ENCODE measurements around the gene PVALEF. TPM values are rescaled to one million over a fixed set of nuclear protein-coding genes. Genes with fewer than 3 reads are reported as not detected.

Gene PVALEF
- total and polyA plus RNA-seq, 2 donors, result not detected

- no peak for DNase-seq (ENCODE audit: extremely low spot score)
- Histone ChIP-seq H3K27ac (ENCODE audit: low read depth) (no peak overlapping the region), H3K4me1 (ENCODE audit: insufficient read depth) (no peaks in the 10 kb centered on the region), H3K36me3 (ENCODE audit: insufficient read depth) (no peaks in the 10 kb centered on the region), H3K4me3 (ENCODE audit: low read depth, low read length) (no peak overlapping the region)
- 93% methylated on average over 49 of the region's 49 CpGs for WGBS
These were observed 15.8 kb downstream of the PVALEF start for GRCh38 chr17:81180836-81181810.

DNA sequence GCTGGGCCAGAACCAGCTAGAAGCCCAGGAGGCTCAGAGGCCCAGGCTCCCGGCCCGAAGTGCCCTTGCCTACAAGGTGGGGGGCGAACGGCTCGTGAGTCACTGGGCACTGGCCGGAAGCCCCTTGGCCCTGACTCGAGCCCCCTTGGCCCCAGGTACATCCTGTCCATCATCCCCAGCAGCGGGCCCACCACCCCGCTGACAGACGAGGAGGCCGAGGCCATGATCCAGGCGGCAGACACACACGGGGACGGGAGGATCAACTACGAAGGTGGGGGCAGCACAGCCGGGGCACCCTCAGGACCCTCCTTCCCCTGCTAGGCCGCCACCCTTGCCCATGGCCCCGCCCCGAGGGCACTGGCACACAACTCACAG, 16.5 kb downstream of the PVALEF start:
- WGBS, result 95% methylated on average over 19 of the region's 19 CpGs
- H3K4me1 ChIP-seq (ENCODE audit: insufficient read depth), result no peaks in the 10 kb centered on the region
- H3K4me3 ChIP-seq (ENCODE audit: low read depth, low read length), result no peak overlapping the region

DNA sequence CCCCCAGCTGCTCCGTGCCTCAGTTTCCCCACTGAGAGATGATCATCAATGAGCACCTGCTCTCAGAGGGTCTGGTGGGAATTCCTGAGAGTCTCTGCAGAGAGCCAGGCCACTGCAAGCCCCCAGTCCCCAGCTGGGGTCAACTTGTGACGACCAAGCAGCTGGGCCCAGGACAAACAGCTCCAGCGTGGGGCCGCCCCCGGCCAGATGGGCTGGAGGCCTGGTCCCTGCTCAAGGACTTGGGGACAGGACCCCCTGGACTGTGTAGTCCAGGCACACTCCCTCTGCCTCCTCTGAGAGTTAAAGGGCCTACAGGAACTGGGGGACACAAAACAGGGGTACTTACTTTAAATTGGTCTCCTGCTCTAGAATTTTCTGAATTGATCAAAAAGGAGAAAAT, 17.3 kb downstream of the PVALEF start:
- H3K27ac ChIP-seq (ENCODE audit: low read depth), result no peak overlapping the region
- H3K4me1 ChIP-seq (ENCODE audit: insufficient read depth), result no peaks in the 10 kb centered on the region
- no peak overlapping the region for H3K4me3 ChIP-seq (ENCODE audit: low read depth, low read length)
- no peaks in the 10 kb centered on the region for H3K36me3 ChIP-seq (ENCODE audit: insufficient read depth)
- DNase-seq (ENCODE audit: extremely low spot score), result no peak
- whole genome bisulfite sequencing, result 87% methylated on average over 5 of the region's 5 CpGs

More for the DNA sequence above, 16.5 kb downstream of the PVALEF start:
- no peaks in the 10 kb centered on the region for H3K36me3 ChIP-seq (ENCODE audit: insufficient read depth)
- H3K27ac ChIP-seq (ENCODE audit: low read depth), result no peak overlapping the region
- DNase-seq (ENCODE audit: extremely low spot score), result no peak

DNA sequence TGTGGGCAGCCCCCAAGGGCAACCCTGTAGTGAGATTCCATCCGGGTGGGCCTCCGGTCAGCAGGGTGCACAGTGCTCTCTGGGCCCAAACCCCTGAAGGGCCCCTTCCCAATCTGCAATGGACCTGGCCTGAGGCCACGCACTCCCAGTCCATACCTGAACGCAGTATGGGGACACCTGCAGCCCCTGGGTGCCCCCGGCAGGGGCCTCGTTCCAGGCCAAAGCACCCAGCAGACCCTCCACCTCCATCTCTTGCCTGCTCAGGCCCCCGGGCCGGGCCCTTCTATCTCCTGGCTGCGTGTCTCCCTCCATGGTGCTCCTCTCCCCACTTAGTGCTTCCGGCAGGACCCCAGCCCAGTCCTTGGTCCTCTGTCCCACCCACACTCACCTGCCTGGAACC, 18.0 kb downstream of the PVALEF start:
- DNase-seq (ENCODE audit: extremely low spot score), result no peak
- Histone ChIP-seq H3K36me3 (ENCODE audit: insufficient read depth) (no peaks in the 10 kb centered on the region), H3K4me1 (ENCODE audit: insufficient read depth) (no peaks in the 10 kb centered on the region), H3K4me3 (ENCODE audit: low read depth, low read length) (no peak overlapping the region), H3K27ac (ENCODE audit: low read depth) (no peak overlapping the region)
- WGBS, result 89% methylated on average over 10 of the region's 10 CpGs

- no peak for DNase-seq (ENCODE audit: extremely low spot score)
- WGBS, result 88% methylated on average over 11 of the region's 11 CpGs
- Histone ChIP-seq H3K4me3 (ENCODE audit: low read depth, low read length) (no peak overlapping the region), H3K27ac (ENCODE audit: low read depth) (no peak overlapping the region), H3K4me1 (ENCODE audit: insufficient read depth) (no peaks in the 10 kb centered on the region), H3K36me3 (ENCODE audit: insufficient read depth) (no peaks in the 10 kb centered on the region)
These were observed 18.5 kb downstream of the PVALEF start for GRCh38 chr17:81183807-81184206.

DNA sequence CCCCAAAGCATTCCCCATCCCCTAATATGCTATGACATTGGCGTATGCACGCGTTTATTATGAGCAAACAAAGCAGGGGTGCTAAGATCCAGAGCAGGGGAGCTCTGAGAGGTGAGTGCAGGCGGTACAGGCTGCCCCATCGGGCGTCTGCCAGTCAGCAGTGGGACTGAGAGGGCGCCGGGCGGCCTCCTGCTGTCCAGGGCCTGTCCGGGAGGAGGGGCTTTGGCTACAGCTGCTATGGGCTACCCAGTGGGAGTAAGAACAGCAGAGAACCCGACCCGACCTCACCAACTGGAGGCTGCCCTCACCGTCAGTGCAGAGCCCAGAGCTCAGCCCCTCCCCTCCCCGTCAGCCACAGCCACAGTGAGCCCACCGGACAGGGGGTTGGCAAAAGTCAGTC, 19.2 kb downstream of the PVALEF start:
- 26% methylated on average over 15 of the region's 15 CpGs for WGBS
- Histone ChIP-seq H3K36me3 (ENCODE audit: insufficient read depth) (no peaks in the 10 kb centered on the region), H3K27ac (ENCODE audit: low read depth) (no peak overlapping the region), H3K4me1 (ENCODE audit: insufficient read depth) (no peaks in the 10 kb centered on the region), H3K4me3 (ENCODE audit: low read depth, low read length) (no peak overlapping the region)
- no peak for DNase-seq (ENCODE audit: extremely low spot score)

- Histone ChIP-seq H3K36me3 (ENCODE audit: insufficient read depth) (no peaks in the 10 kb centered on the region), H3K27ac (ENCODE audit: low read depth) (no peak overlapping the region), H3K4me1 (ENCODE audit: insufficient read depth) (no peaks in the 10 kb centered on the region), H3K4me3 (ENCODE audit: low read depth, low read length) (no peak overlapping the region)
- 79% methylated on average over 7 of the region's 7 CpGs for whole genome bisulfite sequencing
- DNase-seq (ENCODE audit: extremely low spot score), result no peak
These were observed 20.9 kb downstream of the PVALEF start for GRCh38 chr17:81186203-81186602.

DNA sequence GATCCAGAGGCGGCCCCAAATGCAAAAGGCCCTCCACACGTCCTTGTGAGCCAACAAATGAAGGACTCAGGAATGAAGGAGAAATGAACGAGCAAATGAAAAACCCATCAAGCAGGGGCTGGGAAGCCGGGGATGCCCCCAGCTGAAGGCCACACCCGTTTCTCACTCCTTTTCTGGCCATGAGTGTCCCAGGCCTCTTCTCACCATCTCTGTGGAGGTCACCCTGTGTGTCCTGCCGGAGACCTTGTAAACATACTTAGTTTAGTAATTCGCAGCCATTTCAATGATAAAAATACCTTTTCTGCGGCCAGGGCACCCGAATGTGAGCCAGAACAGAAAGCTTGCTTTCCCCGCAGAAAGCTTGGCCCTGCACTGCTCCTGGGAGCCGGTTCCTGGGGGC, 21.8 kb downstream of the PVALEF start:
- Histone ChIP-seq H3K27ac (ENCODE audit: low read depth) (no peak overlapping the region), H3K4me3 (ENCODE audit: low read depth, low read length) (no peak overlapping the region), H3K36me3 (ENCODE audit: insufficient read depth) (no peaks in the 10 kb centered on the region), H3K4me1 (ENCODE audit: insufficient read depth) (no peaks in the 10 kb centered on the region)
- WGBS, result 92% methylated on average over 11 of the region's 11 CpGs
- DNase-seq (ENCODE audit: extremely low spot score), result no peak

DNA sequence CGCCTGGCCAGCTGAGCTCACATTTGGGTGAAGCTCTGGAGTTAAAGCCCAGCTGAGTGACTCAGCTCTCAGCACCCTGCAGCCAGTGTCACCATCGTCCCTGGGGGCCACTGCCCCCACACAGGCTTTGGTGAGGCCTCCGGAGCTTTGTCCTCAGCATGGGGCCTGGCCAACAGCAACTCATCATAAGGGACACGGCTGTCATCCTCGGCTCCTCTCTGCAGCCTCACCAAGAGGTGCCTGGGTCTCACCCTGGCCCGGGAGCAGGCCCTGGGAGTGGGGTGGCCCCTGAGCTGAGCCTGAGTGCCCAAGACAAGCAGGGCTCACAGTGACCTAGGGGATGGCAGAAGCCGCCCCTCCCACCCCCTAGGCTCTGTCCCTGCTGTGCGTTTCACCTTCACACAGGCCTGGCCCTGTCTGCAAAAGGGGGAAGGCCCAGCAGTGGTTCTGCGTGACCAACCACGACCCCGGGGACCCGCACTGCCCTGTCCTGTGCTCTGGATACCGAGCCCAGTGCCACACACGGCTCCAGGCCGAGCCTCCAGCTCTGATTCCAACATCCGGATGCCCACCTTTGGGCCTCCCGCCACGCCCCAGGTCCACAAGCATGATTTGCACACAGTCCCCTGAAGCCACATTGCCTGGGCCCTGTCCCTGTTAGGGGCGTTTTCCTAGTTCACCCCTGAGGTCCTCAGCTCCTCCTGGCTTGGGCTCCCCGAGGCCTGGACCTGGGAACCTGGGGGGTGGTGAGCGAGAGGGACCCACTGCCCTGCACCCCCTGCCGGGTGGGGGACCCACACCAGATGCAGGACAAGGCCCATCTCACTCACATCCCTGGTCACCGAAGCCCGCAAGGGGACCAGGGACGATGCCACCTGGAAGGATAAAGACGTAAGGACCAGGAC, 22.5 kb downstream of the PVALEF start:
- no peak overlapping the region for H3K27ac ChIP-seq (ENCODE audit: low read depth)
- H3K4me3 ChIP-seq (ENCODE audit: low read depth, low read length), result no peak overlapping the region
- H3K36me3 ChIP-seq (ENCODE audit: insufficient read depth), result no peaks in the 10 kb centered on the region
- DNase-seq (ENCODE audit: extremely low spot score), result no peak
- 90% methylated on average over 26 of the region's 26 CpGs for WGBS
- H3K4me1 ChIP-seq (ENCODE audit: insufficient read depth), result no peaks in the 10 kb centered on the region

DNA sequence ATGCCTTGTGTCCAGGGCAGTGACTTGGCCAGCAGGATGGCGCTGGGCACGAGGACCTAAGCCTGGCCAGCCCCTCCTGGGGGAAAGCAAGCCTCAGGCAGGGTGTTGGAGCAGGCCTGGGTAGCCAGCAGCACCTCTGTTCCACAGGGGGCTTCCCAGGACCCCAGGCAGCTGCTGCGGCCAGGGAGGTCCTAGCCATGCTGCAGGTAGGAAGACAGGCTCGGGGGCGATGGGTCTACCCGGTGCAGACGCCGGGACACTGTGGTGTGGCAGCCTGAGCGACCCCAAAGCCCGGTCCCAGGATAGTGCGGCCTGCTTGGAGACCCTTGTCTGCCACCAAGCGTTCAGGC, 23.2 kb downstream of the PVALEF start:
- no peak overlapping the region for H3K27ac ChIP-seq (ENCODE audit: low read depth)

GRCh38 chr17:81189016-81189415, 23.7 kb downstream of the PVALEF start:
- no peak for DNase-seq (ENCODE audit: extremely low spot score)
- 95% methylated on average over 7 of the region's 7 CpGs for WGBS
- H3K27ac ChIP-seq (ENCODE audit: low read depth), result no peak overlapping the region
- H3K4me1 ChIP-seq (ENCODE audit: insufficient read depth), result no peaks in the 10 kb centered on the region
- no peak overlapping the region for H3K4me3 ChIP-seq (ENCODE audit: low read depth, low read length)
- no peaks in the 10 kb centered on the region for H3K36me3 ChIP-seq (ENCODE audit: insufficient read depth)

More for the DNA sequence above, 23.2 kb downstream of the PVALEF start:
- no peak overlapping the region for H3K4me3 ChIP-seq (ENCODE audit: low read depth, low read length)
- no peak for DNase-seq (ENCODE audit: extremely low spot score)
- WGBS, result 96% methylated on average over 12 of the region's 12 CpGs
- H3K4me1 ChIP-seq (ENCODE audit: insufficient read depth), result no peaks in the 10 kb centered on the region
- H3K36me3 ChIP-seq (ENCODE audit: insufficient read depth), result no peaks in the 10 kb centered on the region

GRCh38 chr17:81189670-81190530, 24.6 kb downstream of the PVALEF start:
- DNase-seq (ENCODE audit: extremely low spot score), result no peak
- H3K36me3 ChIP-seq (ENCODE audit: insufficient read depth), result no peaks in the 10 kb centered on the region
- no peak overlapping the region for H3K27ac ChIP-seq (ENCODE audit: low read depth)
- H3K4me3 ChIP-seq (ENCODE audit: low read depth, low read length), result no peak overlapping the region
- no peaks in the 10 kb centered on the region for H3K4me1 ChIP-seq (ENCODE audit: insufficient read depth)
- WGBS, result 83% methylated on average over 27 of the region's 27 CpGs

DNA sequence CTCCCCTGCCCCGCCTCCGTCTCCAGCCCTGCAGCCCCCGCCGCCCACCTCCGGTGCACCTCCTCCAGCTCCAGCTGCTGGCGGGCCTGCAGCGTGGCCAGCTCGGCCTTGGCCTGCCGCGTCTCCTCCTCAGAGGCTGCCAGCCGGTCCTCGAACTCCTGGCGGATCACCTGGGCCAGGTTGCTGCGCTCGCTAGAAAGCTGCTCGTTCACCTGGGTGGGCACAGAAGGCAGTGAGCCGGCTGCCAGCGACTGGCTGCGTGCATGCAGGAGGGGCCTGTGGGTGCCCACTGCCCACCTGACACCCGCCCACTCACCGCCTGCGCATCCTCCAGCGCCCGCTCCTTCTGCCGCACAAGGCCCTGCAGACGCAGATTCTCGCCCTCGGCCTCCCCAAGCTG, 25.3 kb downstream of the PVALEF start:
- 95% methylated on average over 28 of the region's 28 CpGs for WGBS
- no peak for DNase-seq (ENCODE audit: extremely low spot score)
- H3K4me1 ChIP-seq (ENCODE audit: insufficient read depth), result no peaks in the 10 kb centered on the region
- H3K36me3 ChIP-seq (ENCODE audit: insufficient read depth), result no peaks in the 10 kb centered on the region
- H3K4me3 ChIP-seq (ENCODE audit: low read depth, low read length), result no peak overlapping the region
- no peak overlapping the region for H3K27ac ChIP-seq (ENCODE audit: low read depth)
